ENCODE measurements around the gene CTDP1.
A peak's percentile ranks its signal among the peaks of the same experiment; 100 is the strongest.

The CTDP1 gene

DNA sequence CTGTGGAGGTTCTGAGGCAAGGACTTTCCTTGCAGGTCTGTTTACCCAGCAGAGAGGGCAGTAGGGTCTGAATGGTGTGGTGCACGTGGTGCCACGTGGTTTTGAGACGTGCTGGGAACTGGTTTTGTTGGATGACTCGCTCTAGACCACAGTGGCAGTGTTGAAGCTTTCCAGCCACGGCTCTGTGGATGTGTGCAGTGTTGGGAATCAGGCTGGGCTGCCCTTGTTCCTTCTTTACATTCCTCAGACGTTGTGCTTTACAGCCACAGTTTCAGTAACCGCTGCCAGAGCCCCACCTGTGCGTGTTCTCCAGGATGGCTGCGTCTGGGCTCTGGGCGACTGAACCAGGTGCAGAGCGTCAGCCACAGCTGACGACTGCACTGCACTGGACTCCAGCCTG is 8.2 kb downstream of the CTDP1 start:
- 95% methylated on average over 12 of the region's 12 CpGs for WGBS
- Histone ChIP-seq H3K4me3 (ENCODE audit: insufficient read depth in 1 of 2, low read depth in 1 of 2, low read length in 2 of 2) (no peak overlapping the region), H3K9me3 (ENCODE audit: control insufficient read depth, low read length) (no peaks in the 10 kb centered on the region), H3K79me1 (replicated peaks; ENCODE audit: low read length, poor library complexity, severe bottlenecking) (peaks cover 30% of the 10 kb centered on the region), H2AFZ (ENCODE audit: low read depth, low read length) (no peak overlapping the region), H3K27me3 (ENCODE audit: control insufficient read depth in 1 of 2, insufficient read depth in 1 of 2, low read length in 2 of 2) (no peaks in the 10 kb centered on the region), H2BK12ac (ENCODE audit: low read length in 2 of 2) (no peak overlapping the region), H3K4me2 (ENCODE audit: low read length, poor library complexity, severe bottlenecking) (no peak overlapping the region), H3K4ac (ENCODE audit: low read depth in 1 of 2, low read length in 2 of 2) (no peak overlapping the region), H3K27ac (ENCODE audit: low read length, poor library complexity, severe bottlenecking) (peak overlapping the region; percentile 29), H2BK5ac (ENCODE audit: low read depth, low read length, poor library complexity, severe bottlenecking) (no peak overlapping the region), H4K91ac (ENCODE audit: low read length) (no peak overlapping the region), H3K36me3 (ENCODE audit: control insufficient read depth in 1 of 2, insufficient read depth in 2 of 2, low read depth in 1 of 2, low read length in 2 of 2) (peaks cover 0 to 25% of the 10 kb centered on the region in 2 experiments), H3K23ac (ENCODE audit: low read length in 2 of 2) (no peak overlapping the region), H3K9ac (ENCODE audit: low read length) (no peak overlapping the region), H3K18ac (ENCODE audit: low read depth in 1 of 2, low read length in 2 of 2) (no peak overlapping the region), H4K8ac (ENCODE audit: low read length) (no peak overlapping the region), H3K4me1 (ENCODE audit: control insufficient read depth, insufficient read depth, low read depth, low read length) (peaks cover 20% of the 10 kb centered on the region), H2BK15ac (ENCODE audit: low read depth, poor library complexity, severe bottlenecking) (no peak overlapping the region), H3K14ac (ENCODE audit: low read length in 2 of 2) (no peak overlapping the region), H2AK5ac (ENCODE audit: low read length, severe bottlenecking) (no peak overlapping the region), H2BK120ac (ENCODE audit: low read depth, low read length) (no peak overlapping the region)
- peak; percentile 29 for DNase-seq

DNA sequence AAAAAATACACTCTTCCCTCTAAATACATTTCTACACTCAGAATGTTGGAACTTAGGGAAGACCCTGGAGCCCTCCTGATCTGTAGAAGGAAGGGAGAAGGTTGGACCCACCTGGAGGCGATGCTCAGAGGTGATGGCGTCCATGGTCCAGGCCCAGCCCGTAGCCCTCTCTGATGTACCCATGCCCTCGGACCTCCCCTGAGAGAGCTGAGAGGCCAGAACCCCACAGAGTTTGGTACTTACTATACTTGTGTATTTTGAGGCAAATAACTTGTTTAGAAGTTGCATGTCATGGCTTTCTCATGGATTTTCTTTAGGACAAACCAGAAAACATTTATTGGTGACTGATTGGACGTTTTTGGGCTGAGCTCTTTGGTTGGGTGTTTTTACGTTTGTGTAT is 10.5 kb downstream of the CTDP1 start:
- peaks cover 0 to 16% of the 10 kb centered on the region in 2 experiments for H3K36me3 ChIP-seq (ENCODE audit: control insufficient read depth in 1 of 2, insufficient read depth in 2 of 2, low read depth in 1 of 2, low read length in 2 of 2)
- no peaks in the 10 kb centered on the region for H3K9me3 ChIP-seq (ENCODE audit: control insufficient read depth, low read length)
- H4K8ac ChIP-seq (ENCODE audit: low read length), result no peak overlapping the region
- no peak overlapping the region for H2AFZ ChIP-seq (ENCODE audit: low read depth, low read length)
- H3K14ac ChIP-seq (ENCODE audit: low read length in 2 of 2), result no peak overlapping the region
- H3K79me1 ChIP-seq (replicated peaks; ENCODE audit: low read length, poor library complexity, severe bottlenecking), result peaks cover 32% of the 10 kb centered on the region
- 88% methylated on average over 6 of the region's 6 CpGs for WGBS
- no peak overlapping the region for H3K9ac ChIP-seq (ENCODE audit: low read length)
- no peak overlapping the region for H2AK5ac ChIP-seq (ENCODE audit: low read length, severe bottlenecking)
- H3K4me3 ChIP-seq (ENCODE audit: insufficient read depth in 1 of 2, low read depth in 1 of 2, low read length in 2 of 2), result no peak overlapping the region
- no peak overlapping the region for H3K23ac ChIP-seq (ENCODE audit: low read length in 2 of 2)
- no peak overlapping the region for H3K4me2 ChIP-seq (ENCODE audit: low read length, poor library complexity, severe bottlenecking)
- H2BK120ac ChIP-seq (ENCODE audit: low read depth, low read length), result no peak overlapping the region
- H2BK15ac ChIP-seq (ENCODE audit: low read depth, poor library complexity, severe bottlenecking), result no peak overlapping the region
- no peak overlapping the region for H3K18ac ChIP-seq (ENCODE audit: low read depth in 1 of 2, low read length in 2 of 2)
- DNase-seq, result no peak
- no peak overlapping the region for H2BK5ac ChIP-seq (ENCODE audit: low read depth, low read length, poor library complexity, severe bottlenecking)
- peaks cover 33% of the 10 kb centered on the region for H3K4me1 ChIP-seq (ENCODE audit: control insufficient read depth, insufficient read depth, low read depth, low read length)
- no peak overlapping the region for H4K91ac ChIP-seq (ENCODE audit: low read length)
- no peak overlapping the region for H3K27ac ChIP-seq (ENCODE audit: low read length, poor library complexity, severe bottlenecking)
- no peaks in the 10 kb centered on the region for H3K27me3 ChIP-seq (ENCODE audit: control insufficient read depth in 1 of 2, insufficient read depth in 1 of 2, low read length in 2 of 2)
- H2BK12ac ChIP-seq (ENCODE audit: low read length in 2 of 2), result no peak overlapping the region
- H3K4ac ChIP-seq (ENCODE audit: low read depth in 1 of 2, low read length in 2 of 2), result no peak overlapping the region

DNA sequence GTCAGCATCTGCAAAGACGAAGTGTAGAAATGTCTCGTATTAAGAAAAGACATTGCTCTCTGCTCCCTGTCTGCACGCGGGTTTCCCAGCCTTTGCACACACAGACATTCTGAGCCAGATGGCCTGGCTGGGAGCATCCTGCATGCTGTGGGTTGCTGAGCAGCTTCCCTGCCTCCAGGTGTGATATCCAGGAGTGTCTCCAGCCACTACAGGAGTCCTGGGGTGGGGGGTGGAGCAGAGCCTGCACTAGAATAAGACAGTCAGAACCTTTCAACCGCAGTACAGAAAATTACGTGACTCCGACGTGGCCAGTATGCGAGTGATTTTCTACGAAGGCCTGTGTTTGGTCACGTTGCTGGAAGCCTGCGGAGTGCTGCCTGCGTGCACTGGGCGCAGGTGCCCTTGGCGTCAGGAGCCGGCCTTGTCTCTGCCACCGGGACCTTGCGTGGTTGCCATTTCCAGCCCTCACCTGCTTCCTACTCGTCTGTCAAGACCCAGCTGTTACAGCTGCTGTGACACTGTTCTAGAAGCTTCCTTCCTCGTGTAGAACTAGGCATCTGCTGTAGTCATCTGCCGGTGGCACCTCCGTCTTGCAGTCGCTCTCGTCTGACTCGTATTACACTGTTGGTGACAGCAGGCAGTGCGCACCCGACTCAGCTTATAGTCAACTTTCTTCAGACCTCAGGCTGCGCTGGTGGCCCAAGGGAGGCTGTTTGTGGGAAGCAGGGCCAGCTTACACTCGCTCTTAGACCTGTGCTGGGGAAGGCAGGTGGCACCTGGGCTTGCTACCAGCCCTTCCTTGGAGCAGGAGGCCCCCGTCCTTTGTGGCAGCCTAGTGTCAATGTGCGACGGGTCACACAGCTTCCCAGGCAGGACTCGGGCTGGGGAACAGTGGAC is 11.2 kb downstream of the CTDP1 start:
- Histone ChIP-seq H2AK5ac (ENCODE audit: low read length, severe bottlenecking) (no peak overlapping the region), H3K18ac (ENCODE audit: low read depth in 1 of 2, low read length in 2 of 2) (no peak overlapping the region)

DNA sequence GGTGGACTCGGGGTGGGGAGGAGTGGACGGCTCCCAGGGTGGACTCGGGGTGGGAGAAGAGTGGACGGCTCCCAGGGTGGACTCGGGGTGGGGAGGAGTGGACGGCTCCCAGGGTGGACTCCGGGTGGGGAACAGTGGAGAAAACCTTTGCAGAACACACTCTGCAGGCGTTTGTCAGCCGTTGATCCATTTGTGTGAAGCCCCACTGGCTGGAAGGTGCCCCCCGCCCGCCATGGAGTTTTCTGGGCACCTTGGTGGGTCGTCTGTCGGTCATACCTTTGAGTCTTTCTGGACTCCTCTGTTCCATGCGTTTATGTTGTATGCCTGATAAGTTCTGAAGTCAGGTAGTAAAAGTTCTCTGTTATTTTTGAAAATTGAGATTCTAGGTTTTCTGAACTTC is 12.5 kb downstream of the CTDP1 start:
- Histone ChIP-seq H2BK15ac (ENCODE audit: low read depth, poor library complexity, severe bottlenecking) (no peak overlapping the region), H3K18ac (ENCODE audit: low read depth in 1 of 2, low read length in 2 of 2) (no peak overlapping the region), H4K91ac (ENCODE audit: low read length) (no peak overlapping the region), H3K79me1 (replicated peaks; ENCODE audit: low read length, poor library complexity, severe bottlenecking) (peaks cover 40% of the 10 kb centered on the region), H3K4me3 (ENCODE audit: insufficient read depth in 1 of 2, low read depth in 1 of 2, low read length in 2 of 2) (no peak overlapping the region), H2AFZ (ENCODE audit: low read depth, low read length) (no peak overlapping the region), H2BK120ac (ENCODE audit: low read depth, low read length) (no peak overlapping the region), H3K4me1 (ENCODE audit: control insufficient read depth, insufficient read depth, low read depth, low read length) (peaks cover 38% of the 10 kb centered on the region), H3K23ac (ENCODE audit: low read length in 2 of 2) (no peak overlapping the region), H2BK12ac (ENCODE audit: low read length in 2 of 2) (no peak overlapping the region), H3K27ac (ENCODE audit: low read length, poor library complexity, severe bottlenecking) (no peak overlapping the region), H4K8ac (ENCODE audit: low read length) (no peak overlapping the region), H3K36me3 (ENCODE audit: control insufficient read depth in 1 of 2, insufficient read depth in 2 of 2, low read depth in 1 of 2, low read length in 2 of 2) (peaks cover 19 to 33% of the 10 kb centered on the region in 2 experiments), H2AK5ac (ENCODE audit: low read length, severe bottlenecking) (no peak overlapping the region), H3K27me3 (ENCODE audit: control insufficient read depth in 1 of 2, insufficient read depth in 1 of 2, low read length in 2 of 2) (no peaks in the 10 kb centered on the region), H3K9me3 (ENCODE audit: control insufficient read depth, low read length) (no peaks in the 10 kb centered on the region), H3K4ac (ENCODE audit: low read depth in 1 of 2, low read length in 2 of 2) (no peak overlapping the region), H2BK5ac (ENCODE audit: low read depth, low read length, poor library complexity, severe bottlenecking) (no peak overlapping the region), H3K14ac (ENCODE audit: low read length in 2 of 2) (no peak overlapping the region), H3K9ac (ENCODE audit: low read length) (no peak overlapping the region), H3K4me2 (ENCODE audit: low read length, poor library complexity, severe bottlenecking) (no peak overlapping the region)
- 90% methylated on average over 6 of the region's 14 CpGs for WGBS
- no peak for DNase-seq

More for the DNA sequence above, 11.2 kb downstream of the CTDP1 start:
- Histone ChIP-seq H3K4me1 (ENCODE audit: control insufficient read depth, insufficient read depth, low read depth, low read length) (peaks cover 38% of the 10 kb centered on the region), H3K4ac (ENCODE audit: low read depth in 1 of 2, low read length in 2 of 2) (no peak overlapping the region), H3K79me1 (replicated peaks; ENCODE audit: low read length, poor library complexity, severe bottlenecking) (peaks cover 34% of the 10 kb centered on the region), H3K9me3 (ENCODE audit: control insufficient read depth, low read length) (no peaks in the 10 kb centered on the region), H3K23ac (ENCODE audit: low read length in 2 of 2) (no peak overlapping the region), H3K27me3 (ENCODE audit: control insufficient read depth in 1 of 2, insufficient read depth in 1 of 2, low read length in 2 of 2) (no peaks in the 10 kb centered on the region), H4K8ac (ENCODE audit: low read length) (peak overlapping the region; percentile 2), H3K27ac (ENCODE audit: low read length, poor library complexity, severe bottlenecking) (no peak overlapping the region), H3K4me2 (ENCODE audit: low read length, poor library complexity, severe bottlenecking) (no peak overlapping the region), H2BK120ac (ENCODE audit: low read depth, low read length) (no peak overlapping the region), H3K14ac (ENCODE audit: low read length in 2 of 2) (no peak overlapping the region), H4K91ac (ENCODE audit: low read length) (peak overlapping the region; percentile 66), H3K4me3 (ENCODE audit: insufficient read depth in 1 of 2, low read depth in 1 of 2, low read length in 2 of 2) (no peak overlapping the region), H3K36me3 (ENCODE audit: control insufficient read depth in 1 of 2, insufficient read depth in 2 of 2, low read depth in 1 of 2, low read length in 2 of 2) (peaks cover 8 to 23% of the 10 kb centered on the region in 2 experiments), H2BK5ac (ENCODE audit: low read depth, low read length, poor library complexity, severe bottlenecking) (no peak overlapping the region), H2BK12ac (ENCODE audit: low read length in 2 of 2) (no peak overlapping the region), H2AFZ (ENCODE audit: low read depth, low read length) (no peak overlapping the region), H2BK15ac (ENCODE audit: low read depth, poor library complexity, severe bottlenecking) (no peak overlapping the region), H3K9ac (ENCODE audit: low read length) (no peak overlapping the region)
- DNase-seq, result no peak
- WGBS, result 92% methylated on average over 30 of the region's 33 CpGs

All from mesenchymal stem cell (in vitro differentiated cells and primary cell).